Endothelial cell of umbilical vein (primary cell): ENCODE results near the gene GALNT10.

Experiments
- EZH2 ChIP-seq: IDR thresholded peaks from 2 replicates; pipeline ENCODE4 v1.6.1; 2012; ENCODE audit warnings: borderline replicate concordance, low read depth, mild to moderate bottlenecking, moderate library complexity, low read length, inconsistent platforms; ENCODE audit not compliant: severe bottlenecking
- FOS ChIP-seq: IDR thresholded peaks from 2 replicates; pipeline ENCODE4 v1.6.1; 2011; ENCODE audit warnings: mild to moderate bottlenecking, low read length, moderate library complexity, borderline replicate concordance; ENCODE audit not compliant: insufficient read depth
- JUN ChIP-seq: IDR thresholded peaks from 2 replicates; pipeline ENCODE4 v1.6.1; 2011; ENCODE audit warnings: borderline replicate concordance, low read depth; ENCODE audit not compliant: insufficient read length, insufficient read depth
- MAX ChIP-seq: IDR thresholded peaks from 2 replicates; pipeline ENCODE4 v1.6.1; 2011; ENCODE audit not compliant: insufficient read depth, insufficient read length
- MYC ChIP-seq: IDR thresholded peaks from one replicate; pipeline ENCODE4 v1.6.1; 2011; ENCODE audit warnings: mild to moderate bottlenecking, low read depth, low read length
- POLR2A ChIP-seq: IDR thresholded peaks from 2 replicates; pipeline ENCODE4 v1.6.1; 2012; ENCODE audit warnings: low read depth, mild to moderate bottlenecking, control low read depth, low read length
- POLR2AphosphoS5 ChIP-seq: IDR thresholded peaks from 2 replicates; pipeline ENCODE4 v1.6.1; 2012; ENCODE audit warnings: low read depth, mild to moderate bottlenecking, control low read depth, low read length, moderate library complexity; ENCODE audit not compliant: insufficient read depth
- TF ChIP-seq, protein P1 (sequence below), 2 donors: IDR thresholded peaks; 1 replicate in 1 of 2; 2 replicates in 1 of 2; pipeline ENCODE4 v1.5.1; 2011; ENCODE audit warnings: low read length in 2 of 2, mild to moderate bottlenecking in 2 of 2, moderate library complexity in 2 of 2, control low read depth in 1 of 2, inconsistent platforms in 1 of 2, low read depth in 1 of 2; ENCODE audit not compliant: insufficient read depth in 1 of 2; ENCODE audit errors: extremely low read depth in 1 of 2

GRCh38 chr5:154313360-154314017, 123.0 kb downstream of the GALNT10 start:
- TF ChIP-seq, protein P1, sequence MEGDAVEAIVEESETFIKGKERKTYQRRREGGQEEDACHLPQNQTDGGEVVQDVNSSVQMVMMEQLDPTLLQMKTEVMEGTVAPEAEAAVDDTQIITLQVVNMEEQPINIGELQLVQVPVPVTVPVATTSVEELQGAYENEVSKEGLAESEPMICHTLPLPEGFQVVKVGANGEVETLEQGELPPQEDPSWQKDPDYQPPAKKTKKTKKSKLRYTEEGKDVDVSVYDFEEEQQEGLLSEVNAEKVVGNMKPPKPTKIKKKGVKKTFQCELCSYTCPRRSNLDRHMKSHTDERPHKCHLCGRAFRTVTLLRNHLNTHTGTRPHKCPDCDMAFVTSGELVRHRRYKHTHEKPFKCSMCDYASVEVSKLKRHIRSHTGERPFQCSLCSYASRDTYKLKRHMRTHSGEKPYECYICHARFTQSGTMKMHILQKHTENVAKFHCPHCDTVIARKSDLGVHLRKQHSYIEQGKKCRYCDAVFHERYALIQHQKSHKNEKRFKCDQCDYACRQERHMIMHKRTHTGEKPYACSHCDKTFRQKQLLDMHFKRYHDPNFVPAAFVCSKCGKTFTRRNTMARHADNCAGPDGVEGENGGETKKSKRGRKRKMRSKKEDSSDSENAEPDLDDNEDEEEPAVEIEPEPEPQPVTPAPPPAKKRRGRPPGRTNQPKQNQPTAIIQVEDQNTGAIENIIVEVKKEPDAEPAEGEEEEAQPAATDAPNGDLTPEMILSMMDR (IDR thresholded peaks at IDR 0.05; ENCODE audit: extremely low read depth in 1 of 2, insufficient read depth in 1 of 2, low read depth in 1 of 2, low read length in 2 of 2) = no peak
- TF ChIP-seq POLR2A = no peak
- TF ChIP-seq MAX = no peak
- no peak for TF ChIP-seq POLR2AphosphoS5
- no peak for TF ChIP-seq JUN
- TF ChIP-seq EZH2 = no peak
- TF ChIP-seq FOS = no peak
- no peak for TF ChIP-seq MYC
